GM21360 (cell line): Measurements from ENCODE around the gene CLEC4E.
"Not testable (repeated sequence)": the region's sequence is repeated elsewhere in the genome, so short reads cannot be mapped to it uniquely, and the experiment has no call there.

Source experiments
- ATAC-seq: cut with Tn5 transposase; IDR thresholded peaks from one replicate; pipeline ENCODE4 v1.9.1; 2021; ENCODE audit warnings: mild to moderate bottlenecking, moderate library complexity; ENCODE audit not compliant: unreplicated experiment

The CLEC4E gene

GRCh38 chr12:8544295-8544694, 3.6 kb upstream of the CLEC4E start:
- ATAC-seq = peak; percentile 60

GRCh38 chr12:8541562-8541961, 857 bp upstream of the CLEC4E start:
- ATAC-seq = no peak

GRCh38 chr12:8537820-8538219, 2.9 kb downstream of the CLEC4E start:
- ATAC-seq = not testable (repeated sequence)

- no peak for ATAC-seq
These were observed 8.7 kb downstream of the CLEC4E start for GRCh38 chr12:8532045-8532444.

GRCh38 chr12:8527250-8528130, 13.2 kb downstream of the CLEC4E start:
- ATAC-seq = no peak

GRCh38 chr12:8519171-8519570, 21.5 kb downstream of the CLEC4E start:
- no peak for ATAC-seq

- ATAC-seq = no peak
These were observed 22.7 kb downstream of the CLEC4E start for GRCh38 chr12:8517971-8518370.

GRCh38 chr12:8513256-8513655, 27.4 kb downstream of the CLEC4E start, which contains the start of gene CLEC4D:
CLEC4D (plus strand) TSS chr12:8513503; CDS start chr12:8513733, 230 bp downstream.
- ATAC-seq = no peak

GRCh38 chr12:8508910-8509841, 31.5 kb downstream of the CLEC4E start:
- no peak for ATAC-seq

- no peak for ATAC-seq
These were observed 32.5 kb downstream of the CLEC4E start for GRCh38 chr12:8508223-8508622.

GRCh38 chr12:8507596-8507995, 33.1 kb downstream of the CLEC4E start:
- ATAC-seq = no peak

GRCh38 chr12:8504351-8504750, 36.4 kb downstream of the CLEC4E start:
- no peak for ATAC-seq

GRCh38 chr12:8501720-8502119, 39.0 kb downstream of the CLEC4E start:
- ATAC-seq = no peak

- ATAC-seq = no peak
These were observed 41.1 kb downstream of the CLEC4E start for GRCh38 chr12:8499616-8500015.

- ATAC-seq = not testable (repeated sequence)
These were observed 44.6 kb downstream of the CLEC4E start for GRCh38 chr12:8496074-8496473.

GRCh38 chr12:8495671-8496070, 45.0 kb downstream of the CLEC4E start:
- not testable (repeated sequence) for ATAC-seq

GRCh38 chr12:8493084-8493483, 47.6 kb downstream of the CLEC4E start:
- ATAC-seq = peak; percentile 93

- ATAC-seq = no peak
These were observed 48.8 kb downstream of the CLEC4E start for GRCh38 chr12:8491646-8492530.
